AG10803 (cell line): Measurements from ENCODE around the gene C16orf46.
"Not testable (repeated sequence)": the region's sequence is repeated elsewhere in the genome, so short reads cannot be mapped to it uniquely, and the experiment has no call there.

Experiments
- DNase-seq: peaks from one replicate; pipeline ENCODE4 v3.0.0; 2010; ENCODE audit warnings: low read depth
- H3K4me3 ChIP-seq: 2 replicates; pipeline ENCODE4 v1.5.1; 2011; ENCODE audit warnings: mild to moderate bottlenecking, low read length, control low read depth
- TF ChIP-seq, protein P1 (sequence below): conservative IDR thresholded peaks from 2 replicates; pipeline ENCODE4 v1.5.1; 2011; ENCODE audit warnings: mild to moderate bottlenecking, low read length, control low read depth, inconsistent platforms

C16orf46 gene, protein sequence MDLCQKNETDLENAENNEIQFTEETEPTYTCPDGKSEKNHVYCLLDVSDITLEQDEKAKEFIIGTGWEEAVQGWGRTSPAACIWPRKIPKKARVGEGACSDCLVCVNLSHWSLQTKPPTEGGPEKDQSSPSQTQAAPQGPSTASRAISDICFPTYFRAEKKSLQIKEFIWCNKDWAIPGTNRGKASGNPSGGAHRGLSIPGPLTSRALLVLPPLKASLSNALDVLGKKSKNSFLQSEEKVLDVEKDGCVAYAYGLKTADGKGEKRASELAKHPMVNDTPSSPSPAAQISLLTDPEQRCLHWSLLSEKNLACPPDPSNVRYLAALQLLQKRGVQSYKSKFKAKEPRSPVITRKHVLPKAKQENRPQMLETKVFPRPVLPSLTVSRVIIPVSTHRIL

DNA sequence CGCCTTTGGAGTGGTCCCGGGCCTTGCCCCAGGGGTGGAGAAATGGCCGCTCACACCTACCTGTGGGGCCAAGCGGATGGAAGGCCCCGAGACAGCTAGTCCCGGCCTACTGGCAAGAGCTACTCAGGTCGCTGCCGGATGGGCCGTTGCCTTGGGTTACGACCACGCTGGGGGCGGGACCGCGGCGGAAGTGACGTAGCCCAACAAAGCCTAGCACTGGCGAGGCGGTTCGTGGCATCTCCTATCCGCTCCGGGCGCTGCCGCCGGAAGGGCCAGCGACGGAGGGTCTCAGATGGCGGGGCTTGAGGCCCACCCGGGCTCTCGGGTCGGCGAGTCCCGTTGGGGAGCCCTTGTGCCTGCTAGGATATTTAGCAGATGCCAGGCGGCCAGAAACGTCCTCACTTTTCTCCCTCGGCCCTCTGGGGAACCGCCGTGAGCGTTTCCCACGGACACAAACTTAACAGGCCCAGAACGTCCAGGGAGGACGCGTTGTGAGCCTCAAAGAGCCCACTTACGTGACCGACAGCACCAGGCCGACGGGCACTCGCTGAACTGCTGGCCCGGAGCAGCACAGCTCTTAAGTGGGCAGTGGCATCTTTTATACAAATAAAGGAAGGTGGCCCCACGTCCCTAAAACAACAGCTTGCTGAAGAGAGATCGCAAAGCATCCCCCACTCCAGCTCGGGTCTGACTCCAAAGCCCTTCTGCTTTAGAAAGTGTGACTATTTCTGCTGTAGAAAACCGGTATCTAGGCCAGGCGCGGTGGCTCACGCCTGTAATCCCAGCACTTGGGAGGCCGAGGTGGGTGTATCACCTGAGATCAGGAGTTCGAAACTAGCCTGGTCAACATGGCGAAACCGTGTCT, at the start of gene C16orf46:
TSS of gene C16orf46 (minus strand) at position 163 of the 865 bp plus-strand sequence. CDS start 13,283 bp downstream, outside the sequence.
- DNase-seq = peak; percentile 94
- peak within 1 kb of the TSS; percentile 93 for H3K4me3 ChIP-seq
- TF ChIP-seq, protein P1, sequence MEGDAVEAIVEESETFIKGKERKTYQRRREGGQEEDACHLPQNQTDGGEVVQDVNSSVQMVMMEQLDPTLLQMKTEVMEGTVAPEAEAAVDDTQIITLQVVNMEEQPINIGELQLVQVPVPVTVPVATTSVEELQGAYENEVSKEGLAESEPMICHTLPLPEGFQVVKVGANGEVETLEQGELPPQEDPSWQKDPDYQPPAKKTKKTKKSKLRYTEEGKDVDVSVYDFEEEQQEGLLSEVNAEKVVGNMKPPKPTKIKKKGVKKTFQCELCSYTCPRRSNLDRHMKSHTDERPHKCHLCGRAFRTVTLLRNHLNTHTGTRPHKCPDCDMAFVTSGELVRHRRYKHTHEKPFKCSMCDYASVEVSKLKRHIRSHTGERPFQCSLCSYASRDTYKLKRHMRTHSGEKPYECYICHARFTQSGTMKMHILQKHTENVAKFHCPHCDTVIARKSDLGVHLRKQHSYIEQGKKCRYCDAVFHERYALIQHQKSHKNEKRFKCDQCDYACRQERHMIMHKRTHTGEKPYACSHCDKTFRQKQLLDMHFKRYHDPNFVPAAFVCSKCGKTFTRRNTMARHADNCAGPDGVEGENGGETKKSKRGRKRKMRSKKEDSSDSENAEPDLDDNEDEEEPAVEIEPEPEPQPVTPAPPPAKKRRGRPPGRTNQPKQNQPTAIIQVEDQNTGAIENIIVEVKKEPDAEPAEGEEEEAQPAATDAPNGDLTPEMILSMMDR = no peak

DNA sequence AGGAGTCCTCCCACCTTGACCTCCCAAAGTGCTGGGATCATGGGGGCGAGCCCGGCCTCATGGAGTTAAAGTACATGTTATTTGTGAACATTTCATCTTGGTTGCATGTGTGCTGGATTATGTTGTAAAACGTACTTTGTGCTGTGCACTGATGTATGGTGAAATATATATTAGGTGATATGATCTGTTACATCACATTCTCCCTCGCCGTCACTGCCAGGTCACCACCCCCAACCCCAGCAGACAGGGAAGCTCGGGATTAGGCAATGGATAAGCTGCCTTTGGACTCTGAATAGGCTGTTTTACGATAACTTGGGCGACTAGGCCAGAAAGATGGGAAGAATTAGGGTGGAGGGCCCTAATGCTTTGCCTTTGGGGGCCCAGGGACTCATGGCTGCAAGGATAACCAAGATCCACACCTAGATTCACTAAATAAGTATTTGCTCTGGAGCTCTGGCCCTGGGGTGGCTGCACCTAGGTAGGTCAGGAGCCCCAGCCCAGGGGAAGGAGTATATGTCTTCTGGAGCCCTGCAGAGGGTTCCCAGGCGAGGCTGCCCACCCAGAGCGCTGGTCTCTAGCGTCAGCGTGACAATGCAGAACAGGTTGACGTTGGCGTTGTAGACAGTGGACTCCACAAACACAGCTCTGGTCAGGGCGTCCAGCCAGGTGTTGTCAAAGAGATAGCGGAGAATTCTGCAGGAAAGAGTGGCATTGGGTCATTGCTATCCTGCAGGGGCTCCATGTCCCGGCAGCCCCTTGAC, 46.2 kb upstream of the C16orf46 start:
- TF ChIP-seq, protein P1 = no peak
- no peak for DNase-seq
- H3K4me3 ChIP-seq = no peak overlapping the region

DNA sequence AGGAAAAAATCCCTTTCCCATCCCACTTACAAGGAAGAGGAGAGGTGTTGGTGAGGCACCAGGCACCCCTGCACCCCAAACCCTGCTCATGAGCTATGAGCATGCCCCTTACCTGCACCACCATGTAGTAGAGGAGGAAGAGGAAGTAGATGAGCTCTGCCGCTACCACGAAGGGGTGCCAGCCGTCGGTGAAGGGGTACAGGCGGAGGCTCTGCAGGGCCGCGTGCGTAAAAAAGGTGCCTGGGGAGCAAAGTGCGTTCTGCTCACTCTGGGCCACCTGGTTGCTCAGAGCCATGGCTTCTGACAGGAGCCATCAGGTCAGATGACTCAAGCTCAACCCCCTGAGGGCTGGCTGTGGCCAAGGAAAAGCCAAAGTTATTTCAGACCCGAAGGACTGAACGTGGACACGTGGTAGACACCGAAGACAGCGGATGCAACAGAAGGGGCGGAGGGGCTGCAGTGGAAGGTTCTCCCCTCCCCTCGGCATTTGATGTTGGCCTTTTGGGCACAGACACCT, 44.5 kb upstream of the C16orf46 start:
- TF ChIP-seq, protein P1 = no peak
- no peak overlapping the region for H3K4me3 ChIP-seq
- no peak for DNase-seq

DNA sequence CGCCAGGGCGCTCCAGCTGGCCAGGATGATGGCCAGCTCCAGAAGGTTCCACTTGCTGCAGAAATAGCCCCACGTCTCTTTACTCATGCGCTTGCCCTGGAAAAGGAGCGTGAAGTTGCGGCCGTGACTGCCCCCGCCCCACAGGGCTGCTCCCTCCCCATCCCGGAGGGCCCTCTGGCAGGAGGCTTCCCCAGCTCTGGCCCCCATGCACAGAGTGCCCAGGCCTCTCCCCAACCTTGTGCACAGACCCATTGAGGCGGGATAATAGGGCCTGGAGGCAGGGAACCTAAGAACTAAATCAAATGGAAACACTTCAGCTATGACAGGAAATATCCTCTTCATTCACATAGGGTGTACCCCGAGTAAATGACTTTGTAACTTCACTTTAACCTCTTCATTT, 40.4 kb upstream of the C16orf46 start:
- no peak for DNase-seq
- TF ChIP-seq, protein P1 = no peak
- H3K4me3 ChIP-seq = no peak overlapping the region

DNA sequence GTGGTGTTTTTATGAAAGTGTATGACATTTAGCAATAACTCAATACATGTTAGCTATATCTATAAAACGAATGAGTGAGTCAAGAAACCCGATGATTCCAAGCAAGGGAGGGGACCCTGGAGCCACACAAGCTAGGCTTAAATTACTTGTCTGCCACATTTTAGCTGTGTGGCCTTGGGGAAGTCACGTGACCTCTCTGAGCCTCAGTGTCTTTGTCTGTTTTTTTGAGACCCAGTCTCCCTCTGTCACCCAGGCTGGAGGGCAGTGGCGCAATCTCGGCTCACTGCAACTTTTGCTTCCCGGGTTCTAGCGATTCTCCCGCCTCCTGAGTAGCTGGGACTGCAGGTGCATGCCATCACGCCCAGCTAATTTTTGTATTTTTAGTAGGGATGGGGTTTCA, 39.2 kb upstream of the C16orf46 start:
- no peak for DNase-seq
- H3K4me3 ChIP-seq = no peak overlapping the region
- TF ChIP-seq, protein P1 = no peak

DNA sequence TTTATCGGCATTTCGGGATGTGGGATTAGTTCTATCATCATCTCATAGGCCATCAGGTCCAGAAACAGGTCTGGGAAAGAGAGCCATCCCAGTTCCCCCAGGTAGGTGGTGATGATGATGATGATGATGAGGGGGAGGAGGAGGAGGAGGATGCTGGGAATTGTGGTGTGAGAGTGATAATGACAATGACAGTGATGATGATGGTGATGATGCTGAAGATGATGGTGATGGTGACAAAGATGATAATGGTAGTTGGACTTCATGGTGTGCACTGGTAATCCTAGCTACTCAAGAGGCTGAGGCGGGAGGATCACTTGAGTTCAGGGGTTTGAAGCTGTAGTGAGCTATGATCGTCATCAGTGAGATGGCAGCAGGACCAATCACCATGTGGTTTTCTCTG, 35.4 kb upstream of the C16orf46 start:
- no peak for DNase-seq
- TF ChIP-seq, protein P1 = no peak
- no peak overlapping the region for H3K4me3 ChIP-seq

DNA sequence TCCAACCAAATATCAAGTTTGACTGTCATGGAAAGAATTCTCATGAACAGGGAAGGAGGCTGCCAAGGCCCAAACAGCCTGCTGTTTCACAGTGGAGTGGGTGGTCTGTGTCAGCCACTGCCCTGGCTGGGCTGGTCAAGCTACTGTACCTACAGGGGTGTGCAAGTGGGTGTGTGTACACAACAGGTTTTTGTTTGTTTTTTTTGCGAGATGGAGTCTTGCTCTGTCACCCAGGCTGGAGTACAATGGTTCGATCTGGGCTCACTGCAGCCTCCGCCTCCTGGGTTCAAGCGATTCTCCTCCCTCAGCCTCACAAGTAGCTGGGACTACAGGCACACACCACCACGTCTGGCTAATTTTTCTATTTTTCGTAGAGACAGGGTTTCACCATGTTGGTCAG, 32.2 kb upstream of the C16orf46 start:
- not testable (repeated sequence) for DNase-seq, H3K4me3 ChIP-seq
